GM12872 (cell line): ENCODE results near the gene SMOC2.

ENCODE experiments used
- CTCF ChIP-seq: IDR thresholded peaks from 3 replicates; pipeline ENCODE4 v1.5.1; 2011; ENCODE audit warnings: low read depth, mild to moderate bottlenecking, low read length, moderate library complexity; ENCODE audit not compliant: insufficient read depth

Gene SMOC2

GRCh38 chr6:168636147-168637004 is 195.4 kb downstream of the SMOC2 start:
- TF ChIP-seq CTCF = no peak

GRCh38 chr6:168637834-168638233 is 196.8 kb downstream of the SMOC2 start:
- TF ChIP-seq CTCF = no peak

- TF ChIP-seq CTCF = no peak
These were observed 197.7 kb downstream of the SMOC2 start for GRCh38 chr6:168638468-168639271.

- TF ChIP-seq CTCF = no peak
These were observed 199.2 kb downstream of the SMOC2 start for GRCh38 chr6:168640181-168640580.

- no peak for TF ChIP-seq CTCF
These were observed 199.8 kb downstream of the SMOC2 start for GRCh38 chr6:168640768-168641167.

- TF ChIP-seq CTCF = no peak
These were observed 200.5 kb downstream of the SMOC2 start for GRCh38 chr6:168641446-168641845.

- no peak for TF ChIP-seq CTCF
These were observed 202.4 kb downstream of the SMOC2 start for GRCh38 chr6:168643401-168643800.
